GM21717 (cell line): ENCODE measurements around the gene KPNA1.
"Not testable (repeated sequence)": the region's sequence is repeated elsewhere in the genome, so short reads cannot be mapped to it uniquely, and the experiment has no call there.

ENCODE experiments used
- ATAC-seq: cut with Tn5 transposase; IDR thresholded peaks from one replicate; pipeline ENCODE4 v1.9.1; 2021; ENCODE audit warnings: mild to moderate bottlenecking, moderate library complexity; ENCODE audit not compliant: unreplicated experiment

The KPNA1 gene

DNA sequence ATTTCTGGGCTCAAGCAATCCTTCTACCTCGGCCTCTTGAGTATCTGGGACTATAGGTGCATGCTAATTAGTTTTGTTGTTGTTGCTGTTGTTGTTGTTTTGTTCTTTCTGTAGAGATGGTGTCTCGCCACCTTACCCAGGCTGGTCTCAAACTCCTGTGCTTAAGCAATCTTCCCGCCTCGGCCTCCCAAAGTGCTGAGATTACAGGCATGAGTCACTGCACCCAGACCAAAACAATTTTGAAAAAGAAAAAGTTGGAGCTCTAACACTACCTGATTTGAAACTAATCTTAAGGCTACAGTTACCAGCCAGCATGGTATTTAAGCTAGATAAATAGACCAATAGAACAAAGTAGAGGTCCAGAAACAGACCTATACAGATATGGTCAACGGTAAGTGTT, 29.8 kb downstream of the KPNA1 start:
- no peak for ATAC-seq

DNA sequence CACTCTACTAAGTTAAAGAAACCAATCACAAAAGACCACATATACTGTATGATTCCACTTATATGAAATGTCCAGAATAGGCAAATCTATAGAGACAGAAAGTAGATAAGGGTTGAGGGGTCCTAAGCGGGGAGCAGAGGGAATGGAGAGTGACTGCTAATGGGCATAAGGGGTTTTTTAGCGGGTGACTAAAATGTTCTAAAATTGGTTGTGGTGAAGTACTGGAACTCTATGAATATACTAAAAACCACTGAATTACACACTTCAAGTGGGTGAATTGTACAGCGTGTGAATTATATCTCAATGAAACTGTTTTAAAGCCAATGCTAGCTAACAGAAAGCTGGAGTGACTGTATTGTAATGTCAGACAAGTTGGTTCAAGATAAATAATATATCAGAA, 33.3 kb downstream of the KPNA1 start:
- no peak for ATAC-seq

DNA sequence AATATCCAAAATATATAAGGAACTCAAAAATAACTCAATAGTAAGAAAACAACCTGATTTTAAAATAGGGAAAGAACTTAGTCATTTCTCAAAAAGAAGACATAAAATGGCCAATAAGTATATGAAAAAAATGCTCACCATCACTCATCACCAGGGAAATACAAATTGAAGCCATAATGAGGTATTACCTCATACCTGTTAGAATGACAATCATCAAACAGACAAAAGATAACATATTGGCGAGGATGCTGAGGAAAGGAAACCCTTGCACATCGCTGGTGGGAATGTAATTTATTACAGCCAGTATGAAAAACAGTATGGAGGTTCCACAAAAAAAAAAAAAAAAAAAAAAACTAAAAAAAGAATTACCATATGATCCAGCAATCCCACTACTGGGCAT, 38.2 kb downstream of the KPNA1 start:
- no peak for ATAC-seq

DNA sequence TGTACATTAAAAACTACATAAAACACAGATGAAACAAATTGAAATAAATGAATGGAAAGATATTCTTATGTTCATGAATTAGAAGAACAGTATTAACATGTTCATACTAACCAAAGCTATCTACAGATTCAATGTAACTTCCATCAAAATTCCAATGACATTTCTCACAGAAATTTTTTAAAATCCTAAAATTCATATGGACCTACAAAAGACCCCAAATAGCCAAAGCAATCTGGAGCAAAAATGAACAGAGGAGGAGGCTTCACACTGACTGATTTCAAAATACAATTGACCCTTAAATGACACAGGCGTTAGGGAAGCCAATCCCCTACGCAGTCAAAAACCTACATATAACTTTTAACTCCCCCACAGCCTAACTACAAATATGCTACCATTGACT, 39.4 kb downstream of the KPNA1 start:
- ATAC-seq: no peak

DNA sequence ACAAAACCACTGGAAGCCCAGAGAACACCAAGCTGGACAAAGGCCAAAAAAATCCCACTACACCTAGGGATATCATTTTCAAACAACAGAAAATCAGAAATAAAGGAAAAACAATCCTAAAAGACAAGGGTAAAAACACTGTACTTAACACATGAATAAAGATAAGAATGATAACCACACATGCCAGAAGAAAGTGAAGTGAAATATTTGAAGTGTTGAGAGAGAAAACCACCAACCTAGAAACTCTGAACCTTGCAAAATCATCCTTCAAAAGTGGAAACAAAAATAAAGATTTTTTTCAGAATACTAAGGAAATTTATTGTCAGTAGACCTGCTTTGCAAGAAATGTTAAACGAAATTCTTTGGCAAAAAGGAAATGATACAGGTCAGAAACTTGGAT, 45.1 kb downstream of the KPNA1 start:
- ATAC-seq: no peak

DNA sequence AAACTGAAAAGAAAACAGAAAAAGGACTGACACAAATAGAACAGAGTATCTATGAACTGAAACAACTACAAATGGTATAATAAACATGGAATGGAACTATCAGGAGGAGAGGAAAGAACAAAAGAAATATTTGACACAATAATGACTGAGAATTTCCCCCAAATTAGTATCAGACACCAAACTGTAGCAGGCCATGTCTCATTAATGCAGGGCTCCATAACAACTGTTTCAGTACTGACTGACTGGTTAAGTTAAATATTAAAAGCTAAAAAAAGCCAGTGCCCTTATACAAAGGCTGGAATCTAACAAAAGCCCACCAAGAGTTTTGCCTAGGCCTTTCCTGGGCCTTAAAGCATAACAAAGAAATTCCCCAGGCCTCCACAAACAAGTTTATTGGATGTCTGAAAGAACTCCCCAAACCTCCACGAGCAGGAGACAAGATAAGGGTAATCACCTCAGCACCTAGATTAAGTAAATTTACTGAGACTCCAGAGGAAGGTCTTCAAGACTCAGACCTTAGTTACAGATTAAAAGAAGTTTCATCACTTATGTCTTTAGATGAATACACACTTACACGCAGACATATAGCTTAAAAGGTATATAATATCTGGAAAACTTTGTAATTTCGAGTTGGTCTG, 45.7 kb downstream of the KPNA1 start:
- no peak for ATAC-seq

DNA sequence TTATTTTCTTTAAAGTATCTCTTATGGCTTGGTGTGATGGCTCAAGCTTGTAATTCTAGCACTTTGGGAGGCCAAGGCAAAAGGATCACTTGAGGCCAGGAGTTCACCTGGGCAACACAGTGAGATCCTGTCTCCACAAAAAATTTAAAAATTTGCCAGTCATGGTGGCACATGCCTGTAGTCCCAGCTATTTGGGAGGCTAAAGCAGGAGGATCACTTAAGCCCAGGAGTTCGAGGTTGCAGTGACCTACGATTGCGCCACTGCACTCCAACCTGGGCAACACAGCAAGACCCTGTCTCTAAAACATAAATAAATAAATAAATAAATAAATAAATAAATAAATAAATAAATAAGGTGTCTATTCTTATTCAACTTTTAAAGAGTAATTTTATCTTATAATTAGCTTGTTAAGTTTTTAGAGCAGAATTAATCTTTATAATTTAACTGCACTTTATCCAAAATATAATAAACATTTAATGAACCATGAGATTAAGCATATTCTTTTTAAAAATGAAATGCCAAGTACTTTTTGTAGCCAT, 48.0 kb downstream of the KPNA1 start:
- no peak for ATAC-seq

DNA sequence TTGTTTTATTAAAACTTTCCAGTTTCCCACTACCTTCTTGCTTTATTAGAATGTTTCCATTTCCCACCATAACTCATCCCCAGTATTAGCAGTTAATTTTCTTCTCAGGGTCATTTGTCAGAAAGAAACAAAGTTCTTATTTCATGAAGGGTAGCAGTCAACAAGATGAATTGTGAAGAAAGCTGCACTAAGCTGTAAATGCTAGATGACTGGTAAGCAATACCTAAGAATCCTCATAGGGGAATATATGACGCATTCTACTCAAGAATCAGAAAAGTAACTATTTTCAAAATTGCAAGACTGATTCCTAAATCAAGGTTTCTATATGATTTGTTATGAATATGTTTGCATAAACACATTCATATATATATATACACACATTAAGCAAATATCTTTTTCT, 50.1 kb downstream of the KPNA1 start:
- no peak for ATAC-seq

DNA sequence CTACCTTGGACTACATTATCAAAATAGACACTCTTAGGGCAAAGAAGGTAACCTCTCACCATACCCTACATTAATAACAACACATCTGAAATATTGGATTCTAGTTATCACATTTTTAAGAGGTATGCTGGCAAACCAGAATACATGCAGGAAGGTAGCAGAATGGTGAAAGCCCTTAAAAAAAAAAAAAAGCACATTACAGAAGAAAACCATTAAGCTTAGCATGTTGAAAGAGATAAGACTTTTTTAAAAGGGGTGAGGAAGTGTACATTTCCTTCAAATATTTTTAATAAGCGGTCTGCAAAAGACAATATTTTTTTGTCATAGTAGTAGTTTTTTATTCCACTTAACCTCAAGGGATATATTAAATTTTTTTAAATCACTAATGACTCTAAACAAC, 52.3 kb downstream of the KPNA1 start:
- ATAC-seq: no peak

DNA sequence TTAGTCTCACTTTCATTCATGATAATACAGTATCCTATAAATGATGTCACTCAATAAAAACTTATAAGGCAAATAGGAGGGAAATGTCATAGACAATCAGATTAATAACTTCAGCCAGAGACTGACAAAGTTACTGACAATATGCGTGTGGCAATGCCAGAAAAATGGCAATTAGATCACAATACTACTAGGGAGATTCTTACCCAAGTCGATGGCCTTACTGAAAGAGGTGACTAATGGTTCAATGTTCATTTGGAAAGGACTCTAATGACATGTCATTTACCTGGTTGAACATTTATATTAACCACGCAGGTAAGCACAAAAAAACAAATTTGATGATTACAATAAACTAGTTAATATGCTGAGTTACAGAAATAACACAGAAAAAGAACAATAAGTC, 52.9 kb downstream of the KPNA1 start:
- no peak for ATAC-seq

DNA sequence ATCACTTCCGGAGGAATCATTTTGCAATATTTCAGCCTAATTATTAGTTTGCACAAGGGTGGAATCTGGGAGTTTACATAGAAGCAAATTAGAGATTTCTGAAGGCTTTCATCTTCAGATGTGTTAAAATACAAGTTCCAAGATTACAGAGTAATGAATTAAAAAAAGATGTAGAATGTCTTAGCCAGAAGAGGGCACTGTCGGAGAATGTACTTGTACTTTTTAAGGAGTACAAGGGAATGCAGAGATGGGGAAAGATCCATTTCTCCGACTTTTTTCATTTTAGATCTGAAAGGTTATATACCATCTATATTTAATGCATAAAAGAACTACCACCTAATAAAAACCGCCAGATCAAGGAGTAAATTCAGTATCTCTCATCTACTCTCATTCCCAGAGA, 55.7 kb downstream of the KPNA1 start:
- ATAC-seq: no peak

DNA sequence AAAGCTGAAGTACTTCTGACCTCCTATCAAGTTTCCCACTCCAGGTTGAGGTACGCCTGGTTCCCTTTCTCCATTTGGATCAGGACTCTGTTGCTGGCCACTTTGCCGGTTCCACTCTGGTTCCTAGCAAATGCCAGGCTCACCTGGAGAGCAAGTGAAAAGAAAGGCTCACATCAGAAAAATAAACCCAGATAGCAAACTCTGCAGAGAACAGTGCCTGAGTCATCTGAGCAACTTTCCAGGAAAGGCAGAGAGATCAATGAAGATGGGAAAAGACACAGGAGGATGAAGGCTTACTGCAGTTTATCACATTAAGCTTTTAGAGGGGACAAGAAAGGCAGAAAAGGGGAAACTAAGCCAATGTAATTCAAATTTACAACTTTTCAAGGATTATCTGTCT, 57.0 kb downstream of the KPNA1 start:
- ATAC-seq: no peak

DNA sequence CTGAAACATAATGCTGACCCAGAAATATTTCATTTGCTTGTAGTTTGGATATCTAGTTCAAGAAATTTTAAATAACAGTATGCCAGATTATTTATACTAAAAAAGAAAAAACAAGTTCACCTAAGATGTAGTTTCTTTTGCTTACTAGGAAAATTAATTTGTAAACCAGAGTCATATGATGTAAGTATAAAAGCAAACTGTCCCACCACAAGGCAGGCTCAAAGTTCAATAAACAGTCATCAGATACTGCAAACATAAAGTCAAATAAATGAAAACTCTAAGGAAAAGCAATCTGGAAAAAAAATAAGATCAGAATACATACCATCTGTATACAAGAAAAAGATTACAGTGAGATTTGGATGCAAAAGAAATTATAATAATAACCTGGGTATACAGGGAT, 58.7 kb downstream of the KPNA1 start:
- no peak for ATAC-seq

DNA sequence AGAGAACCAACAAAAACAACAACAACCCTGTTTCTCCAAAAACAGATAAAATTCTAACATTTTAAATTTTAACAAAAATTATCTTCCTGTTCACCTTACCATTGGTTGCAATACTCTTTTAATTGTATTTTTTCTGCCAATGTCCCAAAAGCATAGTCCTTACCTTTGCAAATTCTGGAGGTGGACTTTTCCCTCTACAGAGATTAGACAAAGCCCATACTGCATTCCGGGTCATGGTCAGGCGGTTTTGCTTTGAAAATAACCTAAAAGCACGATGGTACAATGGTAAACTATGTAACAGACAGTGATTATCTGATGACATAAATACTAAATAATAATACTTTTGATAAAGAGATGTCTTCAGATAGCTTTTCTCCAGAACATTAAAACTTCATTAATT, 63.4 kb downstream of the KPNA1 start:
- no peak for ATAC-seq

DNA sequence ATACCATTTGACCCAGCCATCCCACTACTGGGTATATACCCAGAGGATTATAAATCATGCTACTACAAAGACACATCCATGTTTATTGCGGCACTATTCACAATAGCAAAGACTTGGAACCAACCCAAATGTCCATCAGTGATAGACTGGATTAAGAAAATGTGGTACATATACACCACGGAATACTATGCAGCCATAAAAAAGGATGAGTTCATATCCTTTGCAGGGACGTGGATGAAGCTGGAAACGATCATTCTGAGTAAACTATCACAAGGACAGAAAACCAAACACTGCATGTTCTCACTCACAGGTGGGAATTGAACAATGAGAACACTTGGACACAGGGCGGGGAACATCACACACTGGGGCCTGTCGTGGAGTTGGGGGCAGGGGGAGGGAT, 66.5 kb downstream of the KPNA1 start:
- not testable (repeated sequence) for ATAC-seq

DNA sequence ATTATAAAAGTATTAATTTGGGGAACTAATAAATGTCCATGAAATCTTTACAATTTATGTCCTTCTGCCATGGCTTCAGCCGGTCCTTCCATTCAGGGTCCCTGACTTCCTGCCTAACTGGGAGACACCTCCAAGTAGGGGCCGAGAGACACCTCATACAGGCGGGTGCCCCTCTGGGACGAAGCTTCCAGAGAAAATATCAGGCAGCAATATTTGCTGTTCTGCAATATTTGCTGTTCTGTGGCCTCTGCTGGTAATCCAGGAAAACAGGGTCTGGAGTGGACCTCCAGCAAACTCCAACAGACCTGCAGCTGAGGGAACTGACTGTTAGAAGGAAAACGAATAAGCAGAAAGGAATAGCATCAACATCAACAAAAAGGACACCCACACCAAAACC, 70.2 kb downstream of the KPNA1 start:
- not testable (repeated sequence) for ATAC-seq

DNA sequence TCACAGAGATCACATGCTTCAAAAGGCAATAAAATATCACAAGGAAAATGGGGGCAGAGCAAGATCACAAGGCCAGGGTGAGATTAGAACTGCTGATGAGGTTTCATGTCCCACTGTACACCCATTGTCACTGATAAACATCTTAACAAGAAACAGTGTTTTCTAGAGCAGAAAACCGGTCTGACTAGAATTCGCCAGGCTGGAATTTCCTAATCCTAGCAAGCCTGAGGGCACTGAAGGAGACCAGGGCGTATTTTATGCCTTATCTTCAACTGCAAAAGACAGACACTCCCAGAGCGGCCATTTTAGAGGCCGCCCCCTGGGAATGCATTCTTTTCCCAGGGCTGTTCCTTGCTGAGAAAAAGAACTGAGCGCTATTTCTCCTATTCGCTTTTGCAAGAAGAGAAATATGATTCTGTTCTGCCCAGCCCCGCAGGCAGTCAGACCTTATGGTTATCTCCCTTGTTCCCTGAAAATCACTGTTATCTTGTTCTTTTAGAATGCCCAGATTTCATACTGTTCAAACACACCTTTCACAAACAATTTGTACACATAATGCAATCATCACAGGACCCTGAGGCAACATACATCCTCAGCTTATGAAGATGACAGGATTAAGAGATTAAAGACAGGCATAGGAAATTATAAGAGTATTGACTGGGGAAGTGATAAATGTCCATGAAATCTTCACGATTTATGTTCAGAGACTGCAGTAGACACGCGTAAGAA, 70.8 kb downstream of the KPNA1 start:
- ATAC-seq: not testable (repeated sequence)

DNA sequence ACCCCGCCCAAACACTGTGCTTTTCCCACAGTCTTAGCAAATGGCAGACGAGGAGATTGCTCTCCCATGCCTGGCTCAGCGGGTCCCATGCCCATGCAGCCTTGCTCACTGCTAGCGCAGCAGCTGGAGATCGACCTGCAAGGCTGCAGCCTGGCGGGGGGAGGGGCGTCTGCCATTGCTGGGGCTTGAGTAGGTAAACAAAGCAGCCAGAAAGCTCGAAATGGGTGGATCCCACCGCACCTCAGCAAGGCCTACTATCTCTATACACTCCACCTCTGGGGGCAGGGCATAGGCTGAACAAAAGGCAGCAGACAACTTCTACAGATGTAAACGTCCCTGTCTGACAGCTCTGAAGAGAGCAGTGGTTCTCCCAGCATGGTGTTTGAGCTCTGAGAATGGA, 71.6 kb downstream of the KPNA1 start:
- ATAC-seq: no peak

DNA sequence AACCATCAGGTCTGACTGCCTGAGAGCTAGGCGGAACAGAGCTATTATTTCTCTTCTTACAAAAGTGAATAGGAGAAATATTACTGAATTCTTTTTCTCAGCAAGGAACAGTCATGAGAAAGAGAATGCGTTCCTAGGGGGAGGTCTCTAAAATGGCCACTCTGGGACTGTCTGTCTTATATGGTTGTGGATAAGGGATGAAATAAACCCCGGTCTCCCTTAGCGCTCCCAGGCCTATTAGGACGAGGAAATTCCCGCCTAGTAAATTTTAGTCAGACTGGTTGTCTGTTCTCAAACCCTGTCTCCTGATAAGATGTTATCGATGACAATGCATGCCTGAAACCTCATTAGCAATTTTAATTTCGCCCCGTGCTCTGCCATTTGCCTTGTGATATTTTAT, 78.8 kb downstream of the KPNA1 start:
- ATAC-seq: no peak

DNA sequence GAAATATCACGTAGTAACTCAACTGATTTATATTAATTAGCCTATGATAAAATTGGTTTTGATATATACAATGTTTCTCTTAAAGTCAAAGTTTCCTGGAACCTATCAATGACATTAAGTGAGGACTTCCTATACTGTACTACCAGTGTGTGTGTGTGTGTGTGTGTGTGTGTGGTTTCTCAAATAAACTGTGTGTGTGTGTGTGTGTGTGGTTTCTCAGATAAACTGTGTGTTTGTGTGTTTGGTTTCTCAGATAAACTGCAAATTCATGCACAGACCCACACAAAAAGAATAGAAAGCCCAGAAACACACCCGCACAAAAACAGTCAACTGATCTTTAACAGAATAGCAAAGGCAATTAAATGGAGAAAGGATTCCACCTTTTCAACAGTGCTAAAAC, 84.4 kb downstream of the KPNA1 start:
- ATAC-seq: no peak

DNA sequence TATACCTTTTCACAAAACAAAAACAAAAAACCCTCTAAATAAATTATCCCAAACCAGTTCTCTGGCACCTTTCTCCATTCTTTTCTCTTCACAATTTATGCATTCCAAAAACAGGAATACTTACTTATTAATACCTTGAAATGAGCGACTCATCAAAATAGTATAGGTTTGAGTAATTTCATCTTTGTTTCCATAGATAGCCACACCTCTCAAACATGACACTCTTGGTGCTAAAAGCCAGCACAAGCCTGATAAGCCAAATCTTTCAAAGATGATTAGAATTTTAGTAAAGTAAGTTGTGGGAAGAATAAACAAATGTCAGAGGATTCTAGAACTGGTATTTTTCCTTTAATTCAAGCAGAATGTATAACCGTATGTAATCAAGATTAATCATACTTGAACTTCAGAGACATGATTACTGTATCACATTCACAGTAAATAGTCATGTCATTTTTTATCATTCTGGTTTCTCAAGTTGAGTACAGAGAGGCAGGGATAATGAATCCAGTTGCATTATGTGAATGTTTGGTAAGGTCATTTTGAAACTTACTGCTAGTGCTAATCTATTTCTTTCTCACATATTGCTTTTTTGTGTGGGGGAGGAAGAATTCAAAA, 86.8 kb downstream of the KPNA1 start:
- ATAC-seq: no peak

DNA sequence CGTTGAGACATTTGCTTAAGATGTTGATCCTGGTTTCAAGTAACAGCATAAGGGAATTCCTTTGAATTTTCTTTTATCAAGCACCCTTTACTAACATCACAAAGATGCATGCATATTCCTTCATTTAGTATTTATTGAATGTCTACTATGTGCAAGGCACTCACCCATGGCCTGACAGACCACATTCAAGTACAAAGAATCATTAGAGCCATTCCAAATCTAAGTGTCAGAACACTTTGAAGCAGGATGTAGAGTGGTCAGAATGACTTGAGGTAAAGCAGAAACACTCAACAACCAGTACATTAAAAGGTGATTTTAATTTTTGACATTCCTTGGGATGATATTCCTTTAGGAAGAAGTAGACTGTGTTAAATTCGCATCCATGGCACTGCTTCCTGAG, 92.9 kb downstream of the KPNA1 start:
- ATAC-seq: no peak
